D721Med (cell line): ENCODE results near the gene RAB28.

Experiments used
- DNase-seq: peaks from one replicate; pipeline ENCODE4 v3.0.0; 2011; ENCODE audit warnings: low spot score; ENCODE audit not compliant: insufficient read length
- FAIRE-seq: peaks from 2 replicates; lab custom pipeline; 2011; peaks lifted over from hg19 to GRCh38; lab: Jason Lieb, UNC
- CTCF ChIP-seq: IDR thresholded peaks from 2 replicates; pipeline ENCODE4 v1.5.1; 2012; ENCODE audit warnings: mild to moderate bottlenecking, control low read depth; ENCODE audit not compliant: insufficient read depth; ENCODE audit errors: missing control alignments

Gene RAB28

GRCh38 chr4:13454786-13455185 is 29.4 kb downstream of the RAB28 start:
- DNase-seq (no peak), FAIRE-seq (no peak)
- TF ChIP-seq CTCF, result no peak

GRCh38 chr4:13452927-13453579 is 31.1 kb downstream of the RAB28 start:
- FAIRE-seq (no peak), DNase-seq (no peak)
- no peak for TF ChIP-seq CTCF

- no peak for DNase-seq
- FAIRE-seq, result no peak
- TF ChIP-seq CTCF, result no peak
Observed at GRCh38 chr4:13449590-13449989, 34.5 kb downstream of the RAB28 start.

GRCh38 chr4:13445841-13446790 is 38.0 kb downstream of the RAB28 start:
- no peak for DNase-seq
- no peak for TF ChIP-seq CTCF
- no peak for FAIRE-seq

GRCh38 chr4:13441506-13441905 is 42.6 kb downstream of the RAB28 start:
- peak; percentile 87 for FAIRE-seq
- TF ChIP-seq CTCF, result no peak
- DNase-seq, result no peak

GRCh38 chr4:13436962-13437361 is 47.2 kb downstream of the RAB28 start:
- FAIRE-seq (no peak), DNase-seq (no peak)
- TF ChIP-seq CTCF, result no peak
